HL-60 (cell line): ENCODE measurements around the gene CFAP61.

Experiments
- DNase-seq, 2 experiments: peaks; one replicate each; pipeline ENCODE4 v3.0.0-alpha.2; 2010 to 2020; ENCODE audit warnings: low read depth in 1 of 2, low spot score in 1 of 2
- H3K27ac ChIP-seq: fragments of 250-450 bp; sonication (Bioruptor Pico); replicated peaks from 2 replicates; pipeline ENCODE4 v1.5.1; 2020; ENCODE audit warnings: mild to moderate bottlenecking, moderate library complexity
- H3K27me3 ChIP-seq: fragments of 250-450 bp; sonication (Bioruptor Pico); 2 replicates; pipeline ENCODE4 v1.5.1; 2021; ENCODE audit warnings: mild to moderate bottlenecking, moderate library complexity; ENCODE audit not compliant: insufficient read depth, poor library complexity, severe bottlenecking
- H3K4me3 ChIP-seq: replicated peaks from 2 replicates; pipeline ENCODE4 v1.5.1; 2011; ENCODE audit warnings: mild to moderate bottlenecking, control low read depth, low read length; ENCODE audit not compliant: insufficient read depth
- GABPA ChIP-seq: IDR thresholded peaks from 2 replicates; pipeline ENCODE4 v1.6.1; 2012; ENCODE audit warnings: low read depth
- POLR2AphosphoS5 ChIP-seq: IDR thresholded peaks from 2 replicates; pipeline ENCODE4 v1.6.1; 2012; ENCODE audit warnings: low read depth
- SPI1 ChIP-seq: IDR thresholded peaks from 2 replicates; pipeline ENCODE4 v1.6.1; 2012; ENCODE audit warnings: low read depth, mild to moderate bottlenecking, borderline replicate concordance
- TF ChIP-seq, protein P1 (sequence below): IDR thresholded peaks from 2 replicates; pipeline ENCODE4 v1.6.1; 2012; ENCODE audit warnings: low read depth; ENCODE audit not compliant: insufficient replicate concordance
- TF ChIP-seq, protein P2 (sequence below): IDR thresholded peaks from one replicate; pipeline ENCODE4 v1.5.1; 2011; ENCODE audit warnings: low read length, control low read depth, inconsistent platforms; ENCODE audit not compliant: insufficient read depth

Gene CFAP61

DNA sequence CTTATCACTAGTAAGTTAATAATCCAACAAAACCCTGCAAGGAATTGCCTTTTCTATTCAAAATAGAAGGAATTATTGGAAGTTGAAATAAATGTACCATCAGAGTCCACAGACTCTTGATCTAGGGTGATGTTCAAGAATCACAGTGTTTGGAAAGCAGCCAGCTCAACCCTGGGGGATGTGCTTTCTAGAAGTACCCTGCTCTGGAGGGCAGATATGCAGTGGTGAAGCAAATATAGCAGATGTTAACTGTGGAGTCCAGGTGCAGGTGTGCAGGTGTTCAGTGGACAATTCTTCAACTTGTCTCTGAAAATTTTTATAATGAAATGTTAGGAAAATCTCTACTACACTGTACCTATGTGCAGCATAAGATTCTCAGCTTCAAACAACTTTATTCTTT is 306.5 kb downstream of the CFAP61 start:
- peaks cover 25% of the 10 kb centered on the region for H3K27me3 ChIP-seq
- no peak for DNase-seq
- no peak overlapping the region for H3K27ac ChIP-seq
- TF ChIP-seq, protein P1, sequence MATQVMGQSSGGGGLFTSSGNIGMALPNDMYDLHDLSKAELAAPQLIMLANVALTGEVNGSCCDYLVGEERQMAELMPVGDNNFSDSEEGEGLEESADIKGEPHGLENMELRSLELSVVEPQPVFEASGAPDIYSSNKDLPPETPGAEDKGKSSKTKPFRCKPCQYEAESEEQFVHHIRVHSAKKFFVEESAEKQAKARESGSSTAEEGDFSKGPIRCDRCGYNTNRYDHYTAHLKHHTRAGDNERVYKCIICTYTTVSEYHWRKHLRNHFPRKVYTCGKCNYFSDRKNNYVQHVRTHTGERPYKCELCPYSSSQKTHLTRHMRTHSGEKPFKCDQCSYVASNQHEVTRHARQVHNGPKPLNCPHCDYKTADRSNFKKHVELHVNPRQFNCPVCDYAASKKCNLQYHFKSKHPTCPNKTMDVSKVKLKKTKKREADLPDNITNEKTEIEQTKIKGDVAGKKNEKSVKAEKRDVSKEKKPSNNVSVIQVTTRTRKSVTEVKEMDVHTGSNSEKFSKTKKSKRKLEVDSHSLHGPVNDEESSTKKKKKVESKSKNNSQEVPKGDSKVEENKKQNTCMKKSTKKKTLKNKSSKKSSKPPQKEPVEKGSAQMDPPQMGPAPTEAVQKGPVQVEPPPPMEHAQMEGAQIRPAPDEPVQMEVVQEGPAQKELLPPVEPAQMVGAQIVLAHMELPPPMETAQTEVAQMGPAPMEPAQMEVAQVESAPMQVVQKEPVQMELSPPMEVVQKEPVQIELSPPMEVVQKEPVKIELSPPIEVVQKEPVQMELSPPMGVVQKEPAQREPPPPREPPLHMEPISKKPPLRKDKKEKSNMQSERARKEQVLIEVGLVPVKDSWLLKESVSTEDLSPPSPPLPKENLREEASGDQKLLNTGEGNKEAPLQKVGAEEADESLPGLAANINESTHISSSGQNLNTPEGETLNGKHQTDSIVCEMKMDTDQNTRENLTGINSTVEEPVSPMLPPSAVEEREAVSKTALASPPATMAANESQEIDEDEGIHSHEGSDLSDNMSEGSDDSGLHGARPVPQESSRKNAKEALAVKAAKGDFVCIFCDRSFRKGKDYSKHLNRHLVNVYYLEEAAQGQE, result no peak
- TF ChIP-seq GABPA, result no peak
- no peak for TF ChIP-seq POLR2AphosphoS5
- TF ChIP-seq SPI1, result no peak
- TF ChIP-seq, protein P2, sequence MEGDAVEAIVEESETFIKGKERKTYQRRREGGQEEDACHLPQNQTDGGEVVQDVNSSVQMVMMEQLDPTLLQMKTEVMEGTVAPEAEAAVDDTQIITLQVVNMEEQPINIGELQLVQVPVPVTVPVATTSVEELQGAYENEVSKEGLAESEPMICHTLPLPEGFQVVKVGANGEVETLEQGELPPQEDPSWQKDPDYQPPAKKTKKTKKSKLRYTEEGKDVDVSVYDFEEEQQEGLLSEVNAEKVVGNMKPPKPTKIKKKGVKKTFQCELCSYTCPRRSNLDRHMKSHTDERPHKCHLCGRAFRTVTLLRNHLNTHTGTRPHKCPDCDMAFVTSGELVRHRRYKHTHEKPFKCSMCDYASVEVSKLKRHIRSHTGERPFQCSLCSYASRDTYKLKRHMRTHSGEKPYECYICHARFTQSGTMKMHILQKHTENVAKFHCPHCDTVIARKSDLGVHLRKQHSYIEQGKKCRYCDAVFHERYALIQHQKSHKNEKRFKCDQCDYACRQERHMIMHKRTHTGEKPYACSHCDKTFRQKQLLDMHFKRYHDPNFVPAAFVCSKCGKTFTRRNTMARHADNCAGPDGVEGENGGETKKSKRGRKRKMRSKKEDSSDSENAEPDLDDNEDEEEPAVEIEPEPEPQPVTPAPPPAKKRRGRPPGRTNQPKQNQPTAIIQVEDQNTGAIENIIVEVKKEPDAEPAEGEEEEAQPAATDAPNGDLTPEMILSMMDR, result no peak
- H3K4me3 ChIP-seq, result no peak overlapping the region

DNA sequence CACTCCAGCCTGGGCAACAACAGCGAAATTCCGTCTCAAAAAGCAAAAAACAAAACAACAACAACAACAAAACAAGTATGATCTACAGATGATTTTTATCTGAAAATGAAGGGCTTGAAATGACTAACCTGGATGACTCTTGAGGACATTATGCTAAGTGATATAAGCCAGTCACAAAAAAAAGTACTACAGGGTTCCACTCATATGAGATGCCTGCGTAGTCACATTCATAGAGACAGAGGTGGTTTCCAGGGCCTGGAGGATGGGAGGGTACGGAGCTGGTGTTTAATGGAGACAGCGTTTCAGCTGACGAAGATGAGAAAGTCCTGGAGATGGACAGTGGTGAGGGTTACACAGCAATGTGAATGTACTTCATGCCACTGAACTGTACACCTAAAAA is 307.3 kb downstream of the CFAP61 start:
- DNase-seq, result no peak
- H3K27ac ChIP-seq, result no peak overlapping the region
- TF ChIP-seq, protein P2, result no peak
- TF ChIP-seq GABPA, result no peak
- no peak overlapping the region for H3K4me3 ChIP-seq
- peaks cover 32% of the 10 kb centered on the region for H3K27me3 ChIP-seq

DNA sequence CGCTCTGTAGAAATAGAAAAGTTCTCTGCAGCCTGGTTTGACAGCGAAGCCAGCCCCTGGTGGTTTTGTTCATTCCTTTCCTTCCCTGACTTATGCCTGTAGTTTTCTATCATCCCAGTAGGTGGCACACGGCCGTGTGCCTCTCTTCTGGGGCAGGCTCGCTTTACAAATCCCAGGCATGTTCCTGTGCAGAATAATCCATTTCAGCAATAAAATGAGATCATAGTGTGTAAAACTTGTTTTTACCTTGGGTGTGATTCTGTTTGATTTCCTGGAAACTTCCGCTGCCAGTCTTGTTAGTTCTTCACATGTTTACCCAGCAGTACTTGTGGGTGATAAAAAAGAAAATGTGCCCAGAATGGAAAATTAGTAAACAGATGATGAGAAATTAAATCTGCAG is 308.1 kb downstream of the CFAP61 start:
- peak in 1 of 2 experiments; percentile 42 for DNase-seq
- TF ChIP-seq, protein P2, result peak; percentile 78
- TF ChIP-seq, protein P1, result no peak
- no peak for TF ChIP-seq SPI1
- no peak for TF ChIP-seq POLR2AphosphoS5
- Histone ChIP-seq H3K4me3 (no peak overlapping the region), H3K27me3 (peaks cover 41% of the 10 kb centered on the region), H3K27ac (no peak overlapping the region)

DNA sequence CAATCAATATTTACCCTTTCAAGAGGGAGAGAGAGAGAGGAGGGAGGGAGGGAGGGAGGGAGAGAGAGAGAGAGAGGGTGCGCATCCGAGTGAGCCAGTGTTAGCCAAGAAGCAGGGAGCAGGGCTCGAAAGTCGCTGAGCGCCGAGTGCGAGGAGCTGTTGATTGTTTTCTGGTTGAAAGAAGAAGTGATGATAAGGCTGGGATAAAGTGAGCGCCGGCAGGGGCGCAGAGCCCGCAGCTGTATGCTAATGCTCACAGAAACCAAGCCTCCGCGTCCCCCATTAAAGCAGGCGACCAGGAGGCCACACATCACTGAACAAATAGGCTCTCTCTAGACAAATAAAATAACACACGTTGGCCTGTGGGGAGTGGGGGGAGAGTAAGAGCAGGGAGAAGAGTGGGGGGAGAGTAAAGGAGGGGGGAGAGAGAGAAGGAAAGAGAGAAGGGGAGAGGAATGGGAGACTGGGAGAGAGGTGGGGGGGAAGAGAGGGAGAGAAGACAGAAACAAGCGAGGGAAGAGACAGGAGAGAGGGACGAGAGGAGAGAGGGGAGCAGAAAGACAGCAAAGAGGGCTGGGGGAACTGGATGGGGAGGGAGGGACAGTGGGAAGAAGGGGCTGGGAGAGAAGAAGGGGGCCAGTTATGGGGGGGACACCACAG is 310.6 kb downstream of the CFAP61 start:
- TF ChIP-seq GABPA, result no peak
- TF ChIP-seq, protein P2, result no peak
- H3K4me3 ChIP-seq, result no peak overlapping the region
- H3K27me3 ChIP-seq, result peaks cover 60% of the 10 kb centered on the region
- H3K27ac ChIP-seq, result no peak overlapping the region
- DNase-seq, result no peak
